Dendritic cell treated with granulocyte-macrophage colony-stimulating factor and Interleukin-4, amounts not matched to agents 40 ng/mL and 50 ng/mL, for 4 days (primary cell): ENCODE results near the gene NPIPA8.
"Not testable (repeated sequence)": the region's sequence is repeated elsewhere in the genome, so short reads cannot be mapped to it uniquely, and the experiment has no call there.

Experiments used
- H3K27ac Mint-ChIP-seq: one replicate; pipeline ENCODE4 v1.8.0; 2022; ENCODE audit warnings: mild to moderate bottlenecking, mixed read lengths
- H3K27me3 Mint-ChIP-seq: one replicate; pipeline ENCODE4 v1.8.0; 2022; ENCODE audit warnings: mild to moderate bottlenecking, mixed read lengths
- H3K36me3 Mint-ChIP-seq: one replicate; pipeline ENCODE4 v1.8.0; 2022; ENCODE audit warnings: low read depth, mixed read lengths
- H3K4me1 Mint-ChIP-seq: one replicate; pipeline ENCODE4 v1.8.0; 2022; ENCODE audit warnings: low read depth, mixed read lengths
- H3K4me3 Mint-ChIP-seq: one replicate; pipeline ENCODE4 v1.8.0; 2022; ENCODE audit warnings: mild to moderate bottlenecking, moderate library complexity, mixed read lengths
- H3K9me3 Mint-ChIP-seq: one replicate; pipeline ENCODE4 v1.8.0; 2022; ENCODE audit warnings: mixed read lengths
- intact Hi-C: fragments of 100-400 bp; cut with micrococcal nuclease; formaldehyde crosslinking; loops from one replicate; pipeline ENCODE4 v1.15.0; 2022

Gene NPIPA8

GRCh38 chr16:18303059-18303706 is 33.4 kb downstream of the NPIPA8 start:
- H3K36me3 Mint-ChIP-seq, H3K4me3 Mint-ChIP-seq, H3K27ac Mint-ChIP-seq, H3K9me3 Mint-ChIP-seq, H3K4me1 Mint-ChIP-seq, H3K27me3 Mint-ChIP-seq, intact Hi-C loops: not testable (repeated sequence)

GRCh38 chr16:18297714-18298113 is 38.8 kb downstream of the NPIPA8 start:
- H3K27me3 Mint-ChIP-seq, H3K27ac Mint-ChIP-seq, H3K9me3 Mint-ChIP-seq, H3K4me3 Mint-ChIP-seq, intact Hi-C loops, H3K36me3 Mint-ChIP-seq, H3K4me1 Mint-ChIP-seq: not testable (repeated sequence)

GRCh38 chr16:18296931-18297330 is 39.6 kb downstream of the NPIPA8 start:
- H3K27ac Mint-ChIP-seq, H3K9me3 Mint-ChIP-seq, H3K36me3 Mint-ChIP-seq, intact Hi-C loops, H3K4me1 Mint-ChIP-seq, H3K27me3 Mint-ChIP-seq, H3K4me3 Mint-ChIP-seq: not testable (repeated sequence)

GRCh38 chr16:18294371-18294770 is 42.2 kb downstream of the NPIPA8 start:
- H3K27me3 Mint-ChIP-seq, H3K27ac Mint-ChIP-seq, H3K9me3 Mint-ChIP-seq, H3K4me3 Mint-ChIP-seq, H3K4me1 Mint-ChIP-seq, intact Hi-C loops, H3K36me3 Mint-ChIP-seq: not testable (repeated sequence)

- H3K36me3 Mint-ChIP-seq, H3K4me1 Mint-ChIP-seq, H3K27ac Mint-ChIP-seq, H3K9me3 Mint-ChIP-seq, H3K4me3 Mint-ChIP-seq, intact Hi-C loops, H3K27me3 Mint-ChIP-seq: not testable (repeated sequence)
Measured at GRCh38 chr16:18293337-18293956, 43.1 kb downstream of the NPIPA8 start.

GRCh38 chr16:18290959-18291358 is 45.6 kb downstream of the NPIPA8 start:
- H3K9me3 Mint-ChIP-seq, H3K27ac Mint-ChIP-seq, intact Hi-C loops, H3K27me3 Mint-ChIP-seq, H3K4me1 Mint-ChIP-seq, H3K4me3 Mint-ChIP-seq, H3K36me3 Mint-ChIP-seq: not testable (repeated sequence)

GRCh38 chr16:18286342-18286741 is 50.2 kb downstream of the NPIPA8 start:
- H3K36me3 Mint-ChIP-seq, H3K4me3 Mint-ChIP-seq, H3K27me3 Mint-ChIP-seq, H3K27ac Mint-ChIP-seq, H3K9me3 Mint-ChIP-seq, intact Hi-C loops, H3K4me1 Mint-ChIP-seq: not testable (repeated sequence)

GRCh38 chr16:18280319-18280718 is 56.2 kb downstream of the NPIPA8 start:
- intact Hi-C loops, H3K36me3 Mint-ChIP-seq, H3K4me1 Mint-ChIP-seq, H3K27me3 Mint-ChIP-seq, H3K27ac Mint-ChIP-seq, H3K9me3 Mint-ChIP-seq, H3K4me3 Mint-ChIP-seq: not testable (repeated sequence)

GRCh38 chr16:18276756-18277155 is 59.8 kb downstream of the NPIPA8 start:
- H3K9me3 Mint-ChIP-seq, H3K36me3 Mint-ChIP-seq, H3K27ac Mint-ChIP-seq, intact Hi-C loops, H3K27me3 Mint-ChIP-seq, H3K4me1 Mint-ChIP-seq, H3K4me3 Mint-ChIP-seq: not testable (repeated sequence)

GRCh38 chr16:18270171-18270570 is 66.4 kb downstream of the NPIPA8 start:
- H3K27ac Mint-ChIP-seq, H3K4me1 Mint-ChIP-seq, H3K4me3 Mint-ChIP-seq, H3K27me3 Mint-ChIP-seq, H3K36me3 Mint-ChIP-seq, H3K9me3 Mint-ChIP-seq, intact Hi-C loops: not testable (repeated sequence)
